ENCODE data around the gene MTRFR. TPM values are rescaled to one million over a fixed set of nuclear protein-coding genes. Genes with fewer than 3 reads are reported as not detected.
A peak's percentile ranks its signal among the peaks of the same experiment; 100 is the strongest.

The MTRFR gene
- total and polyA plus RNA-seq, 4 experiments from 2014 or later: 35.4 to 63.1 (median 47.4) TPM

DNA sequence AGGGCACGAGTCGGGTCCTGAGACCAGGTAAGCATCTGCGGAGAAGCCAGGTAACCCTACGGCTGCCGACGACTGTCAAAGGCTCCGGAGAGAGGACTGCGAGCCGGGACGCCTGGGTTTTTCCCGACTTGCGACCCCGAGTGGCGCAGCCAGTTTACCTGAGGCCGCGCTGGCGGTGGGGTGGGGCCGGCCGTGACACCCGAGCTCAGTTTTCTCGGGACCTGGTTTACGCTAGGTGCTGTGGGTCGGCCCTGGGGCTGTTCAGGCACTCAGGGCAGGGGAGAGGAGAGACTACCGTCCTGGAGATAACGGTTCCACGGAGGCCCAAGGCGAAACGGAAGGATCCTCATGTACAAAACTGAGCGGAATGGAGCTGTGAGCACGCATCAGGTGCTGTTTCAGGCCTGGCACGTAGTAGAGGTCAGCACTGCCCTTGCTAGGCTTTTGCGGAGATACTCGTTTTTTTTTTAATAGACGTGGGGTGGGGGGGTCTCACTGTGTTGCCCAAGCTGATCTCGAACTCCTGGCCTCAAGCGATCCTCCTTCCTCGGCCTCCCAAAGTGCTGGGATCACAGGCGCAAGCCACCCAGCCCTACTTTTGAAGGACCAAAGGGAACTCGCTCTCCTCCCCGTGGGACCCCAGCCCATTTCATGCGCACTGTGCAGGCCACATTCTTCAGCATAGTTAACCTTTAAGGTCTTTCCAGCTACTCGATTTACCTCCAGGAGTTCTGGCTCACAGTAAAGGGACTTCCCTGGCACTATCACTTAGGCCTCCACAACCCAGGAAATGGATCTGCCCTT is 471 bp downstream of the MTRFR start:
- peaks cover 40 to 82% (median 60%) of the 10 kb centered on the region in 4 donors for H3K4me1 Mint-ChIP-seq
- Histone ChIP-seq H3K27me3 (ENCODE audit: insufficient read depth, low read length) (no peaks in the 10 kb centered on the region), H3K4me1 (ENCODE audit: insufficient read depth, low read length) (peaks cover 87% of the 10 kb centered on the region), H3K9me3 (ENCODE audit: control insufficient read depth in 1 of 2, low read length in 2 of 2) (no peaks in the 10 kb centered on the region), H3K27ac (ENCODE audit: low read depth, low read length) (peak overlapping the region; percentile 88), H3K4me3 (ENCODE audit: low read length in 2 of 2) (peak overlapping the region; percentile 82 to 92), H3K36me3 (ENCODE audit: insufficient read depth, low read length) (no peaks in the 10 kb centered on the region)
- POLR2A ChIA-PET (ENCODE audit: partially characterized antibody): interaction anchor here (0.5 to 9.2 kb wide), 61 partner anchors 9 to 1432 kb away, joined by 3 to 253 read pairs (median 6); partner anchors contain the start of genes ABCB9, ARL6IP4, DDX55 and DENR
- DNase-seq: no peak
- H3K9me3 Mint-ChIP-seq: no peaks in the 10 kb centered on the region
- peaks cover 12 to 32% of the 10 kb centered on the region in 2 donors for H3K36me3 Mint-ChIP-seq
- intact Hi-C loops (cut with micrococcal nuclease): loop anchor here (1.0 to 2.0 kb wide), 6 partner anchors 10 to 739 kb away; partner anchors contain the start of genes CCDC92, OGFOD2, TMED2 and ZNF664
- H3K27me3 Mint-ChIP-seq: no peaks in the 10 kb centered on the region
- CTCF ChIA-PET (ENCODE audit: partially characterized antibody): interaction anchor here (1.1 to 12.7 kb wide), 11 partner anchors 8 to 369 kb away, joined by 3 to 204 read pairs (median 4); partner anchors contain the start of genes ARL6IP4 and DDX55
- H3K27ac Mint-ChIP-seq: peak overlapping the region; percentile 96 to 100 (median 99)
- H3K4me3 Mint-ChIP-seq: peak overlapping the region; percentile 96 to 100 (median 99)

DNA sequence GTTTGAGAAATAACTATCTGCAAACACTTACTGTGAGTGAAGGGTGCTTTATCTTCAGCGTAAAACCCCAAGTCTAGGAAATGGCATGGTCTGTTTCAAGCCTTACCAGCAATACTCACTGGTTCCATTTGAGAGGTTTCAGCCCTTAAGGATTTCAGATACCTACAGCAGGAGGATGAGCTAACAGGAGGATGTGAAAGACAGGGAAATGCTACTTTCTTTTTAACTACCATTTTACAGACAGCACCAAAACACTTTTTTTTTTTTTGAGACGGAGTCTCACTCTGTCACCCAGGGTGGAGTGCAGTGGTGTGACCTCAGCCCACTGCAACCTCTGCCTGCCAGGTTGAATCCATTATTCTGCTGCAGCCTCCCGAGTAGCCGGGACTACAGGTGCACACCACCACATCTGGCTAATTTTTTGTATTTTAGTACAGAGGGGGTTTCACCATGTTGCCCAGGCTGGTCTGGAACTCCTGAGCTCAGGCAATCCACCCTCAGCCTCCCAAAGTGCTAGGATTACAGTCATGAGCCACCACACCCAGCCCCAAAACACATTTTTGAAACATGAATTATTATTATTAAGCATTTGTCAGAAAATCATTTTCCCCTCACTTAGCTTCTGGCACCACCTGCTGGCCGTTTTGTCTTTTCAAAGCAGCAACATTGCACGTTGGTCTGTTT is 4.6 kb downstream of the MTRFR start:
- Histone ChIP-seq H3K4me3 (ENCODE audit: low read length in 2 of 2) (no peak overlapping the region), H3K27ac (ENCODE audit: low read depth, low read length) (no peak overlapping the region), H3K4me1 (ENCODE audit: insufficient read depth, low read length) (peaks cover 64% of the 10 kb centered on the region), H3K36me3 (ENCODE audit: insufficient read depth, low read length) (no peaks in the 10 kb centered on the region), H3K9me3 (ENCODE audit: control insufficient read depth in 1 of 2, low read length in 2 of 2) (no peaks in the 10 kb centered on the region), H3K27me3 (ENCODE audit: insufficient read depth, low read length) (no peaks in the 10 kb centered on the region)
- POLR2A ChIA-PET (ENCODE audit: partially characterized antibody): interaction anchor here (0.6 to 9.2 kb wide), 18 partner anchors 9 to 711 kb away, joined by 3 to 253 read pairs (median 4); partner anchors contain the start of genes ABCB9, ARL6IP4, KNTC1 and OGFOD2
- CTCF ChIA-PET (ENCODE audit: partially characterized antibody): interaction anchor here (0.8 to 12.7 kb wide), 49 partner anchors 8 to 478 kb away, joined by 3 to 204 read pairs (median 5); partner anchors contain the start of genes ABCB9, ARL6IP4 and OGFOD2
- peak overlapping the region; percentile 77 to 91 (median 81) for H3K27ac Mint-ChIP-seq
- DNase-seq: peak; percentile 52 to 76 (median 64)
- peak overlapping the region in 6 of 8 donors; percentile 22 to 65 (median 48) for H3K4me3 Mint-ChIP-seq
- intact Hi-C loops (cut with micrococcal nuclease): loop anchor here (1.0 to 5.0 kb wide), 8 partner anchors 15 to 445 kb away; partner anchors contain the start of genes HIP1R and PITPNM2
- no peaks in the 10 kb centered on the region for H3K9me3 Mint-ChIP-seq
- H3K36me3 Mint-ChIP-seq: peaks cover 22 to 41% of the 10 kb centered on the region in 2 donors
- H3K4me1 Mint-ChIP-seq: peaks cover 36 to 73% (median 53%) of the 10 kb centered on the region in 4 donors
- no peaks in the 10 kb centered on the region for H3K27me3 Mint-ChIP-seq

DNA sequence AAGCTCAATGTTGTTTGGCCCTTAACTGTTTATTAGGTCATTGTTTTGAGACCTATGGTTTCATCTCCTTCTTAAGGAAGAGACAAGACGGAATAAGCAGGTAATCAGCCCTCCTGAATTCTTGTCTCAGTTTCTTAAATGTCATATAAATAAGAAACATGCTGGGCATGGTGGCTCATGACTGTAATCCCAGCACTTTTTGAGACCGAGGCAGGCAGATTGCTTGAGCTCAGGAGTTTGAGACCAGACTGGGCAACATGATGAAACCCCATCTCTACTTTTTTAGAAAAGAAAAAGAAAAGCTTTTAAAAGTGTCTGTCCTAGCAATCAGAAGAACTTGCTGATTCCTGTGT is 5.1 kb downstream of the MTRFR start:
- no peaks in the 10 kb centered on the region for H3K27me3 ChIP-seq (ENCODE audit: insufficient read depth, low read length)
- no peak overlapping the region for H3K27ac ChIP-seq (ENCODE audit: low read depth, low read length)
- CTCF ChIA-PET (ENCODE audit: partially characterized antibody): interaction anchor here (0.8 to 12.7 kb wide), 46 partner anchors 9 to 479 kb away, joined by 3 to 204 read pairs (median 5); partner anchors contain the start of genes ABCB9, ARL6IP4 and OGFOD2
- Mint-ChIP-seq H3K27ac (peak overlapping the region; percentile 77 to 91 (median 81)), H3K4me3 (peak overlapping the region in 4 of 8 donors; percentile 22 to 64 (median 48)), H3K27me3 (no peaks in the 10 kb centered on the region), H3K9me3 (no peaks in the 10 kb centered on the region), H3K36me3 (peaks cover 20 to 37% of the 10 kb centered on the region in 2 donors), H3K4me1 (peaks cover 34 to 72% (median 51%) of the 10 kb centered on the region in 4 donors)
- intact Hi-C loops (cut with micrococcal nuclease): loop anchor here (1.0 to 5.0 kb wide), 8 partner anchors 16 to 446 kb away; partner anchors contain the start of genes HIP1R and PITPNM2
- H3K4me3 ChIP-seq (ENCODE audit: low read length in 2 of 2): no peak overlapping the region
- POLR2A ChIA-PET (ENCODE audit: partially characterized antibody): interaction anchor here (0.6 to 9.2 kb wide), 13 partner anchors 10 to 712 kb away, joined by 3 to 253 read pairs (median 4); partner anchors contain the start of genes ABCB9, ARL6IP4, KNTC1 and OGFOD2
- H3K36me3 ChIP-seq (ENCODE audit: insufficient read depth, low read length): no peaks in the 10 kb centered on the region
- peaks cover 66% of the 10 kb centered on the region for H3K4me1 ChIP-seq (ENCODE audit: insufficient read depth, low read length)
- no peaks in the 10 kb centered on the region for H3K9me3 ChIP-seq (ENCODE audit: control insufficient read depth in 1 of 2, low read length in 2 of 2)
- DNase-seq: no peak

DNA sequence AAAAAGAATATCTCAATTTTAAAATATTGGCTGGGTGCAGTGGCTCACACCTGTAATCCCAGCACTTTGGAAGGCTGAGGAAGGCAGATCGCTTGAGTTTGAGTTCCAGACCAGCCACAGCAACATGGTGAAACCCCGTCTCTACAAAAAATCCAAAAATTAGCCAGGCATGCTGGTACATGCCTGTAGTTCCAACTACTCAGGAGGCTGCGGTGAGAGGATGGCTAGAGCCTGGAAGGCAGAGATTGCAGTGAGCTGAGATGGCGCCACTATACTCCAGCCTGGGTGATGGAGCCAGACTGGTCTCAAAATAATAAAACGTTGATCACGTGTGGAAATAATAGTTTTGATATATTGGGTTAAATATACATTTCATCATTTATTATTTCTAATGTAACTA is 5.7 kb downstream of the MTRFR start:
- no peaks in the 10 kb centered on the region for H3K27me3 Mint-ChIP-seq
- intact Hi-C loops (cut with micrococcal nuclease): loop anchor here (1.0 to 5.0 kb wide), 8 partner anchors 16 to 447 kb away; partner anchors contain the start of genes HIP1R and PITPNM2
- H3K27ac Mint-ChIP-seq: peak overlapping the region in 1 of 7 donors; percentile 81
- CTCF ChIA-PET (ENCODE audit: partially characterized antibody): interaction anchor here (0.7 to 12.7 kb wide), 29 partner anchors 9 to 480 kb away, joined by 3 to 204 read pairs (median 6); partner anchors contain the start of genes ABCB9 and ARL6IP4
- Histone ChIP-seq H3K9me3 (ENCODE audit: control insufficient read depth in 1 of 2, low read length in 2 of 2) (no peaks in the 10 kb centered on the region), H3K36me3 (ENCODE audit: insufficient read depth, low read length) (no peaks in the 10 kb centered on the region), H3K4me3 (ENCODE audit: low read length in 2 of 2) (no peak overlapping the region), H3K27ac (ENCODE audit: low read depth, low read length) (no peak overlapping the region), H3K27me3 (ENCODE audit: insufficient read depth, low read length) (no peaks in the 10 kb centered on the region), H3K4me1 (ENCODE audit: insufficient read depth, low read length) (peaks cover 69% of the 10 kb centered on the region)
- no peaks in the 10 kb centered on the region for H3K9me3 Mint-ChIP-seq
- no peak overlapping the region for H3K4me3 Mint-ChIP-seq
- peaks cover 35 to 70% (median 50%) of the 10 kb centered on the region in 4 donors for H3K4me1 Mint-ChIP-seq
- DNase-seq: no peak
- peaks cover 16 to 32% of the 10 kb centered on the region in 2 donors for H3K36me3 Mint-ChIP-seq
- POLR2A ChIA-PET (ENCODE audit: partially characterized antibody): interaction anchor here (1.2 to 9.2 kb wide), 7 partner anchors 16 to 712 kb away, joined by 3 to 253 read pairs (median 3); partner anchors contain the start of genes ABCB9, KNTC1 and RSRC2

DNA sequence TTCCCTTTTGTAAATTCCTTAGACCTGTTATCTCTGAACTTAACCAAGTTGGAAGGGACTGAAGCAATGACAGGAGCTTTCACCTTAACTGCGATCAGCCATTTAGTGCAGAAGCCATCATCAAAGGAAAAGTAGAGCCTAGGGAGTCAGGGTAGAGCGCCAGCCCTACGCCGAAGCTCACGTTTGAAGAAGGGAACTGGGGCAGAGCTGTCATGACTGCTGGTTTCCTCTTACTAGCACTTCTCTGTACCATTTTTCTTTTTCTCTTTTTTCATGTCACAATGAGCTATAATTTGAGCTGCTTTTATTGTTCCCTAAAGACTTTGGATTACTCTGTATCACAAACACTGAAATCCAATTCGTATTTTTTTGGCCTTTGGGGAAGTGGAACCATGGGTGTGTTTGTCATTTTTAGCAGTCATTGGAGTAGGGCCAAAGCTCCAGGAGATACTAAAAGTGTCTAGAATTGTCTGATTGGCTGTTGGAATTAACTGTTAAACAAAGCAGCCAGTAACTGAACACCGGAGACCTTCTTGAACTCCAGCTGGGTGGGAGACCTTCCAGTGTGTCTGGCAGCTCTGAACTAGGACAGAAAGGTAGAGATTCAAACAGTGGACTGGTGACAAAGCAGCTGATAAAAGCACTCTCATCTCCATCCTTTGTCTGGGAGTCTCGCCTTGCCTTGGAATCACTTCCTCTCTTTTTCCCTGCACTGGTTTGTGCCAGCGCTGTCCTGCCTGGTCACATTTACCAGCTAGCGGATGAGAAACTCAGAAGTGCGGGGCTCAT is 9.1 kb downstream of the MTRFR start:
- no peak overlapping the region for H3K4me3 ChIP-seq (ENCODE audit: low read length in 2 of 2)
- CTCF ChIA-PET (ENCODE audit: partially characterized antibody): interaction anchor here (0.9 to 12.7 kb wide), 9 partner anchors 9 to 449 kb away, joined by 3 to 204 read pairs (median 4); partner anchors contain the start of genes MPHOSPH9, MTRFR and SBNO1
- Mint-ChIP-seq H3K4me1 (peaks cover 41 to 67% (median 52%) of the 10 kb centered on the region in 4 donors), H3K36me3 (peaks cover 12 to 35% of the 10 kb centered on the region in 2 donors), H3K27ac (peak overlapping the region; percentile 56 to 88 (median 75)), H3K9me3 (no peaks in the 10 kb centered on the region), H3K27me3 (no peaks in the 10 kb centered on the region), H3K4me3 (peak overlapping the region in 5 of 8 donors; percentile 20 to 59 (median 35))
- no peak overlapping the region for H3K27ac ChIP-seq (ENCODE audit: low read depth, low read length)
- H3K36me3 ChIP-seq (ENCODE audit: insufficient read depth, low read length): no peaks in the 10 kb centered on the region
- intact Hi-C loops (cut with micrococcal nuclease): no loop called here
- H3K27me3 ChIP-seq (ENCODE audit: insufficient read depth, low read length): no peaks in the 10 kb centered on the region
- DNase-seq: no peak
- H3K4me1 ChIP-seq (ENCODE audit: insufficient read depth, low read length): peaks cover 49% of the 10 kb centered on the region
- POLR2A ChIA-PET (ENCODE audit: partially characterized antibody): interaction anchor here (0.8 to 3.7 kb wide), 2 partner anchors 9 to 360 kb away, joined by 3 to 60 read pairs; partner anchors contain the start of genes MPHOSPH9 and MTRFR
- H3K9me3 ChIP-seq (ENCODE audit: control insufficient read depth in 1 of 2, low read length in 2 of 2): no peaks in the 10 kb centered on the region
